ENCODE data around the gene PRDM16. TPM values are rescaled to one million over a fixed set of nuclear protein-coding genes. Genes with fewer than 3 reads are reported as not detected.

Gene PRDM16
- total RNA-seq, 1 donor, result 6.5 TPM

DNA sequence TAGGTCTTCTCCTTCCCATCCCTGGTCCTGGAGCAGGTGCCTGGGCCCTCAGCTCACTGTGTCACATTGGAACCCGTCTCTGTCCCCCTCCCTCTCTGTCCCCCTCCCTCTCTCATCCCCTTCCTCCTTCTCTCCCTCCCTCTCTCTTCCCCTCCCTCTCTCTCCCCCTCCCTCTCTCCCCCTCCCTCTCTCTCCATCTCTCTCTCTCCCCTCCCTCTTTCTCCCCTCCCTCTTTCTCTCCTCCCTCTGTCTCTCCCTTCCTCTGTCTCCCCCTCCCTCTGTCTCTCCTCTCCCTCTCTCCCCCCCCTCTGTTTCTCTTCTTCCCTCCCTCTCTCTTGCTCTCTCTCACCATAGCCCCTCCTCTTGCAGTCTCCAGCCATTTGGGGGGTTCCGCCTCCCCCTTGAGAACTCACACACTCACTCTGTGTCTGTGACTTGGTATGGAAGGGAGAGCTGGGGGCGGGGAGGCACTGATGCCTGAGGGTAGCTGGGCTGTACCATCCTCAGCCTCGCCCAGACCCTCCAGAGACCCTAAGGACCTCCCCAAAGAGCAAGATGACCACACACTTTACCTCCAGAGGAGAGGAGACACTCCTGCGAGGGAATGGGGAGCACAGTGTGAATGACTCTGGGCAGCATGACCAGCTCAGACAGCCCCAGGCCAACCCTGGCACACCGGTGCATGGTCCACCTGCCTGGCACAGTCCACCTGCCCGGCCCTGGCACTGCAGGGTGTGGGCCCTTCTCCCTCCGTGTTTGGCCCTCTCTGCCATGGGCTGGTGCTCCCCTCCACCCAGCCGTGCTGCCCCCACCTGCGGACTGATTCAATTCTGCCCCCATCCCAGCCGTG is 282.7 kb downstream of the PRDM16 start:
- H3K4me2 ChIP-seq (ENCODE audit: insufficient read depth, low read length), result no peak overlapping the region

DNA sequence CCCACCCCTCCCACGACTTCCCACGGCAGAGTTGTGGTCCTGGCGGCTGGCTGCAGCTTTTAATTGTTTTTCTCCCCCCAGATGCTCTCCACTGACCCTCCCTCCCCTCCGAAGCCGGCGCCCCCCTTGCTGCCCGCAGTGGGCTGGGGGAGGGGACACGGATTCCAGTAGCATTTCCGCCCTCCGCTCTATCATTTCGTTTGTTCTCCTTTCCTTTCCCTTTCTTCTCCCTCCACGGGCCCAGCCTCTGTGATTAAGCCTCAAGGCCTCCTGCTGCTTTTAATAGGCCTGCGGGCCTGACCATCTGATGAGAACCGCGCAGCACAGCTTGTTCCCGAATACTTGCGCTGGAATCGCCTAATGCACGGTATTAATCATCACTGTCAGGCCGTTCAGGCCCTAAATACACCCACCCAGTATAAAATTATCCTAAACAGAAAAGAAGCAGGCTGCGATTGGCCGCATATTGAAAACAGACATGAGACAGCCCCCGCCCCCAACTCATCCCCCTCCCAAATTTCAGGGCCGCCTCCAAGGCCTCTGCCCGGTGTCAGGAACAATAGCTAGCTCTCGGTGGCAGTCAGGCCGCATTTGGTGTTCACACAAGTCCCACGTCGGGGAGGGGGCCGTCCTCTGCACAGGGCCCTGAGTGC is 283.4 kb downstream of the PRDM16 start:
- Histone ChIP-seq H3K4me3 (ENCODE audit: insufficient read depth, low read length) (no peak overlapping the region), H3K36me3 (ENCODE audit: insufficient read depth, low read length) (no peaks in the 10 kb centered on the region), H3K9me3 (ENCODE audit: low read depth, low read length) (no peaks in the 10 kb centered on the region), H3K27ac (ENCODE audit: low read depth, low read length) (no peak overlapping the region), H3K79me2 (ENCODE audit: insufficient read depth, low read length) (no peaks in the 10 kb centered on the region), H2AFZ (ENCODE audit: low read length) (no peak overlapping the region), H3K4me2 (ENCODE audit: insufficient read depth, low read length) (no peak overlapping the region), H4K20me1 (ENCODE audit: insufficient read depth, low read length) (no peaks in the 10 kb centered on the region), H3K4me1 (ENCODE audit: insufficient read depth, low read length) (no peaks in the 10 kb centered on the region), H3K27me3 (ENCODE audit: insufficient read depth, low read length) (no peaks in the 10 kb centered on the region)
- TF ChIP-seq, protein P1, sequence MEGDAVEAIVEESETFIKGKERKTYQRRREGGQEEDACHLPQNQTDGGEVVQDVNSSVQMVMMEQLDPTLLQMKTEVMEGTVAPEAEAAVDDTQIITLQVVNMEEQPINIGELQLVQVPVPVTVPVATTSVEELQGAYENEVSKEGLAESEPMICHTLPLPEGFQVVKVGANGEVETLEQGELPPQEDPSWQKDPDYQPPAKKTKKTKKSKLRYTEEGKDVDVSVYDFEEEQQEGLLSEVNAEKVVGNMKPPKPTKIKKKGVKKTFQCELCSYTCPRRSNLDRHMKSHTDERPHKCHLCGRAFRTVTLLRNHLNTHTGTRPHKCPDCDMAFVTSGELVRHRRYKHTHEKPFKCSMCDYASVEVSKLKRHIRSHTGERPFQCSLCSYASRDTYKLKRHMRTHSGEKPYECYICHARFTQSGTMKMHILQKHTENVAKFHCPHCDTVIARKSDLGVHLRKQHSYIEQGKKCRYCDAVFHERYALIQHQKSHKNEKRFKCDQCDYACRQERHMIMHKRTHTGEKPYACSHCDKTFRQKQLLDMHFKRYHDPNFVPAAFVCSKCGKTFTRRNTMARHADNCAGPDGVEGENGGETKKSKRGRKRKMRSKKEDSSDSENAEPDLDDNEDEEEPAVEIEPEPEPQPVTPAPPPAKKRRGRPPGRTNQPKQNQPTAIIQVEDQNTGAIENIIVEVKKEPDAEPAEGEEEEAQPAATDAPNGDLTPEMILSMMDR (IDR thresholded peaks at IDR 0.05; ENCODE audit: extremely low read depth, low read depth, low read length), result no peak
- DNase-seq (ENCODE audit: insufficient read length, low spot score, missing footprints), result no peak

More for the DNA sequence above, 282.7 kb downstream of the PRDM16 start:
- Histone ChIP-seq H3K27me3 (ENCODE audit: insufficient read depth, low read length) (no peaks in the 10 kb centered on the region), H3K4me1 (ENCODE audit: insufficient read depth, low read length) (no peaks in the 10 kb centered on the region), H3K9me3 (ENCODE audit: low read depth, low read length) (no peaks in the 10 kb centered on the region), H3K79me2 (ENCODE audit: insufficient read depth, low read length) (no peaks in the 10 kb centered on the region), H3K27ac (ENCODE audit: low read depth, low read length) (no peak overlapping the region), H3K36me3 (ENCODE audit: insufficient read depth, low read length) (no peaks in the 10 kb centered on the region), H2AFZ (ENCODE audit: low read length) (no peak overlapping the region), H4K20me1 (ENCODE audit: insufficient read depth, low read length) (no peaks in the 10 kb centered on the region), H3K4me3 (ENCODE audit: insufficient read depth, low read length) (no peak overlapping the region)
- DNase-seq (ENCODE audit: insufficient read length, low spot score, missing footprints), result no peak
- TF ChIP-seq, protein P1 (IDR thresholded peaks at IDR 0.05; ENCODE audit: extremely low read depth, low read depth, low read length), result no peak

DNA sequence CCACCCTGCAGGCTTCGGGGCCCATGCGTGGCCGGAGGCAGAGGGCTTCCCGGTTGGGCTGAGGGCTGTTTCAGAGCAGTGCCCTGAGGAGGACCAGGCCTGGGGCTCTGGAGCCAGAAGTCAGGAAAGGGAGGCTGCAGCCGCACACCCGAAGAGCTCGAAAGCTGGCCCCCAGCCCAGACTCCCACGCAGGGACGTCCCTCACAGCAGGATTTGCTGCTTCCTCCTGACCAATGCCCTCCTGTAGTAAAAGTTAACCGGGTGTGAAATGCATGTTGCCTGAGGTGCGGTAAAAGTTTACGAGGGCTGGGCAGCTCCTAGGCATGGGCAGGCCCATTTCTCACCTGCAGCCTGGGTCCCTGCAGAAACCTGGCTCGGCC is 283.9 kb downstream of the PRDM16 start:
- H3K27ac ChIP-seq (ENCODE audit: low read depth, low read length), result no peak overlapping the region
- no peaks in the 10 kb centered on the region for H3K27me3 ChIP-seq (ENCODE audit: insufficient read depth, low read length)
- H3K4me3 ChIP-seq (ENCODE audit: insufficient read depth, low read length), result no peak overlapping the region
- no peaks in the 10 kb centered on the region for H3K36me3 ChIP-seq (ENCODE audit: insufficient read depth, low read length)
- H3K4me1 ChIP-seq (ENCODE audit: insufficient read depth, low read length), result no peaks in the 10 kb centered on the region
- H2AFZ ChIP-seq (ENCODE audit: low read length), result no peak overlapping the region
- H3K9me3 ChIP-seq (ENCODE audit: low read depth, low read length), result no peaks in the 10 kb centered on the region
- no peaks in the 10 kb centered on the region for H4K20me1 ChIP-seq (ENCODE audit: insufficient read depth, low read length)
- no peaks in the 10 kb centered on the region for H3K79me2 ChIP-seq (ENCODE audit: insufficient read depth, low read length)
- TF ChIP-seq, protein P1 (IDR thresholded peaks at IDR 0.05; ENCODE audit: extremely low read depth, low read depth, low read length), result no peak
- DNase-seq (ENCODE audit: insufficient read length, low spot score, missing footprints), result no peak
- no peak overlapping the region for H3K4me2 ChIP-seq (ENCODE audit: insufficient read depth, low read length)

DNA sequence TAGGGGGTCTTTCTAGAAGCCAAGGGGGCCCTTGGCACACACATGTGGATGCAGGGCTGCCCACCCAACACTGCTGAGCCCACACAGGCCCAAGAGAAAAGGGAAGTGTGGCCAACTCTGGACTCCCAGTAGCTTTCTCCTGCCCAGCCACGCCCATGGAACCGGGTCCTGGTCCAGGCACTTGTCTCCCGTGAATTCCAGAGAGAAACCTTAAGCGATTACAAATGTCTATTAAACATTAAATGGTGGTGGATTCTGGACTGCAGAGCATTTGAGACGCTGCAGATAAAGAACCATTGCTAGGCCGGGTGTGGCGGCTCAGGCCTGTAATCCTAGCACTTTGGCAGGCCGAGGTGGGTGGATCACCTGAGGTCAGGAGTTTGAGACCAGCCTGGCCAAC is 284.9 kb downstream of the PRDM16 start:
- H4K20me1 ChIP-seq (ENCODE audit: insufficient read depth, low read length), result no peaks in the 10 kb centered on the region
- no peak overlapping the region for H3K4me3 ChIP-seq (ENCODE audit: insufficient read depth, low read length)
- DNase-seq (ENCODE audit: insufficient read length, low spot score, missing footprints), result no peak
- H3K36me3 ChIP-seq (ENCODE audit: insufficient read depth, low read length), result no peaks in the 10 kb centered on the region
- no peak overlapping the region for H3K4me2 ChIP-seq (ENCODE audit: insufficient read depth, low read length)
- no peaks in the 10 kb centered on the region for H3K27me3 ChIP-seq (ENCODE audit: insufficient read depth, low read length)
- TF ChIP-seq, protein P1 (IDR thresholded peaks at IDR 0.05; ENCODE audit: extremely low read depth, low read depth, low read length), result no peak
- no peaks in the 10 kb centered on the region for H3K4me1 ChIP-seq (ENCODE audit: insufficient read depth, low read length)
- no peaks in the 10 kb centered on the region for H3K79me2 ChIP-seq (ENCODE audit: insufficient read depth, low read length)
- no peaks in the 10 kb centered on the region for H3K9me3 ChIP-seq (ENCODE audit: low read depth, low read length)
- H2AFZ ChIP-seq (ENCODE audit: low read length), result no peak overlapping the region
- H3K27ac ChIP-seq (ENCODE audit: low read depth, low read length), result no peak overlapping the region

Measured in osteoblast (primary cell).